COLO668 (cell line): ENCODE results near the gene PRSS38.

Experiments
- DNase-seq: peaks from one replicate; lab custom pipeline; 2025; ENCODE audit not compliant: unreplicated experiment; lab: John Stamatoyannopoulos, UW

The PRSS38 gene

DNA sequence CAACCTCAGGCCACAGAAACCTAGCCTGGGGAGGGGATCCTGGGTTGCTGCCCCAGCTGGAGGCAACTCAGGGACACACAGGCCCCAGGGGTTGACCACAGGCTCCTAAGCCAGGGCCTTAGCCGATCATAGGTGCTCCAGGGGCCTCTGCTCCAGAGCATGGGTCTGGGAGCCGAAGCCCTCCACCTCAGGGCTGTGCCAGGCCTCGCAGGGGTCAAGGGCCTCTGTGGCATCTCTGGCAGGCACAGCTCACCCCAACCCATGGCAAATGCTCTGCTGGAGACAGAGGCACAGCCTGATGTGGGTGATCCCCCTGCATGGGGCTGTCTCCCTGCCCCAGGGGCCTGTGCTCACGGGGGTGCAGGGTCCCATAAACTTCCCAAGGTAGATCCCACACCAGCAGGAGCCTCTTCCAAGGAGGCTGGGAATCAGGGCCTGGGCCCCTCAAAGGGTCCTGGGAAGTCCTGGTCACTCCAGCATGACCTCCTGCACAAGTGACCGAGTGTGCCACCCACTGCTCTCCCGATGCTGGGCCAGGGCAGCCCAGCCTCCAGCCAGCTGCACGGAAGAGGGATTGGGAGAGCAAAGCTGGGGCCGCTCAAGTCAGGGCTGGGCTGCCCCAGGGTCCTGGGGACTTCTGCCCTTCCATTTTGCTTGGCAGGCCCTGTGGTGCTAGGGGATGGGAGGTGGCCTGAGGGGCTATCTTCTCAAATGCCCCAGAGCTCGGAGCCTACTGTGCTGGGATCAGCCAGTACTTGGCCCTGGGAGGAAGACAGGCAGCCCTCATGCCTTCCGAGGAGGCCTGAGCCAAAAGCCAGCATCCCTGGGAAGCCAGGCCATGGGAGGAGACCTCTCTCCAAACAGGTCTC, 22.2 kb upstream of the PRSS38 start:
- no peak for DNase-seq

DNA sequence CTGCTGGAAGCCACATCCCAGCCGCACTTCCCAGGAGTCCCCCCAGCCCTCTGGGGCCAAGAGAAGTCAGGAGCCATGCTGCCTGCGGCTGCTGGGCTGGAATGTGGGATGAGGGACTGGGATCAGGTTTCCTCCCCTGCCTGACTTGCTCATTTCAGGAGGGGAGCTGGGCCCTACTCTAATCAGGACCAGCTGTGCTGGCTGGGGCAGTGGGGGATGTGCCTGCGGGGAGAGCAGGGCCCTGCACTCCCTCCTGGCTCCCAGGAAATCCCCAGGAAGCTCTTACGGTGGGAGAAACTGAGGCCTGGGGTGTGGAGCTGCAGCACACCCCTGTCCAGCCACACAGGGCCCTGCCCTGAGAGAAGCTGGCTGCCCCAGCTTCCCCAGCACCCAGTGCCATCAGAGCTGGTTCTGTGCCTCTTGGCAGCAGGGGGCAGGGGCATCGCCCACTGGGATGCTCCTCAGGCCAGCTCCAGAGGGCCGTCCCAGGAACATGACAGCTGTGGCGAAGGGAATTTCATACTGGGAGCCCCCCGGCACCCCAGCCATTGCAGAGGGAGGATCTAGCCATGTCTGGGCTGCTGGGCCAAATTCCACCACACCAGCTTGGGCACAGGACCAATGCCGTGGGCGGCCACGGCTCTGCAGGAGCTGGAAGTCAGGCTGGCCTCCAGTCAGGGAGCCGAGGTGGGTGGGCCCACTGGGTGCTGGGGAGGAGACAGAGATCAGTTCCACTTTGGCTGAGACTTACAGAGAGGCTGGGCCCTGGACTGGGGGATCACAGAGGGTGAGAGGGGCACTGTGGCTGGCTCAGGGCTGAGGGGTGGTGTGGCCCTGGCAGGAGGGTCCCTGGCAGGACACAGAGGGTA, 21.3 kb upstream of the PRSS38 start:
- no peak for DNase-seq

DNA sequence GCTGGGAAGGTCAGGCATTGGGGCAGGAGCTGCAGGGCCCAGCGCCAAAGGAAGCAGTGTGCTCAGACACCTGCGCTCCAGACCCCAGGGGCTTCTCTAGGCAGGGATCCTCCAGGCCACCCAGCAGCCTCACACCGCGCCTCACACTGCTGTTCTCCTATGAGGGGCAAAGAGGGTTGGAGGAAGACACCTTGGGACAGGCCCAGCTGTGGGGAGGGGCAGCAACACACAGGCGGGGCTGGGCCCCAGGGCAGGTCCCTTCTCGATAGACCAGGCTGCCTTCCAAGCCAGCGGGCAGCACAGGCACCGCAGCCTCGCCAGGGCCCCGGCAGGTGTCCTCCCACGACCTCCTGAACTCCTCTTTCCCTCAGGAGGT, 20.7 kb upstream of the PRSS38 start:
- DNase-seq = no peak

DNA sequence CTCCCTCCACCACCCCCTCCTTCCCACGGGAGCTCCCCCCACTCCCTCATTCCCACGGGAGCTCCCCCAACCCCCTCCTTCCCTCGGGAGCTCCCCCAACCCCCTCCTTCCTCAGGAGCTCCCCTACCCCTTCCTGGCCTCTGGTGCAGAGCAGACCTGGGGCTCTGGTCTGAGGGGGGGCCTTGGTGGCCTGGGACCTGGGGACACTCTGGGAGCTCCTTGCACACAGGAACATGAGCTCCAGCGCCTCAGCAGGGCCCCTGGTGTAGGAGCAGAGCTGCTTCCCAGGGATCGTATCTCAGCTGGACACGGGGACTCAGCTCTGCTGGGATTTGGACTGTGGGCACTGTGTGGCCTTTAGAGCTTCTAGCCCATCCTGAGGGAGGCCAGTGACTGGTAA, 19.7 kb upstream of the PRSS38 start:
- no peak for DNase-seq

DNA sequence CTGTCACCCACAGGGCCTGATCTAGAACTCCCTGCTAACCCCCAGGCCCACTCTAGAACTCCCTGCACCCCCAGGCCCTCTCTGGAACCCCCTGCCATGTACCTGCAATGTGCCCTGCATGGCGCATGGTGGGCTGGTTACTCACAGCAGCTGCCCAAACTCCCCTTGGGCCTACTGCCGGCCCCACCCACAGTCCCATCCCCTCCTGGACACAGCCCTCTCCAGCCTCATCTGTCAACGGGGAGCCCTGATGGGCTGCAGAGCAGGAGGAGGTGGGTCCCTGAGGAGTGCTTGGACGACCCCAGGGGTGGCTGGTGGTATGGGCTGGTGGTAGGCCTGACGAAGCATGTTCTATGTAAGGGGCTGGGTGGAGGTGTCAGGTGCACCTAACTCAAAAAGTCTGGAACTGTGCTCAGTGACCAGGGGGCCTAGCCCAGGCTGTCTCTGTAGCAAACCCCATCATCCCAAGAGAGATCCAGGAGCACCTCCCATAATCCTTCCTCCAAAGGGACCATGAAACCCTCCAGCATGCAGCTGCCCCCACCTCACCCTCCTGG, 19.0 kb upstream of the PRSS38 start:
- DNase-seq = no peak

DNA sequence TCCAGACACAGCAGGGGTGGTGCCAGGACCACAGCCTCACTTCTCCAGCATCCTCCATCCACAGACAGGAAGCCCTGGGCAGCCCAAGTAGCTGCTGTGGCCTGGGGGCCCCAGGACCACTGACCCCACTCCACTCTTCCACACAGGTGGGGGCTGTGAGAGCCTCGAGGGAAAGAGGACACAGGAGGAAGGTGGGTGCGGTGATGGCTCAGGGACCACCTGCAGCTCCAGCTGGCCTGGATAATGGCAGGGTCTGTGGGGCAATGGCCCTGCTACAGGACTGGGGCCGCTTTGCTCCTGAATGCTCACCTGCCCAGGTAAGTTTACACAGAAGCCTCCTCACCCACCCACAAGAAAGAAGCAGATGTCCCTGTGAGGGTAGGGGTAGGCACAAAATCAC, 18.3 kb upstream of the PRSS38 start:
- DNase-seq = no peak

DNA sequence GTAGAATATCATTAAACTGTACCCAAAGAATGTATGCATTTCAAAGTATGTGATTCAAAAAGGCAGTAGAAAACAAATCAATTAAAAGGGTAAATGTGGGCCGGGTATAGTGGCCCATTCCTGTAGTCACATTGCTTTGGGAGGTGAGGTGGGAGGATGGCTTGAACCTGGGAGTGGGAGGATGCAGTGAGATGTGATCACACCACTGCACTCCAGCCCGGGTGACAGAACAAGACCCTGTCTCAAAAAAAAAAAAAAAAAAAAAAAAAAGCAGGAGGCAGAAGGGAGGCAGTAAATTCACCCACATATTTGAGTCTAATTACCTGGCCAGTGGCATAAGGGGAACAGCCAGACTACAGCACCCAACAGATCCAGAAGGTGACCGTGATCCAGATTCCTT, 17.9 kb upstream of the PRSS38 start:
- DNase-seq = no peak

DNA sequence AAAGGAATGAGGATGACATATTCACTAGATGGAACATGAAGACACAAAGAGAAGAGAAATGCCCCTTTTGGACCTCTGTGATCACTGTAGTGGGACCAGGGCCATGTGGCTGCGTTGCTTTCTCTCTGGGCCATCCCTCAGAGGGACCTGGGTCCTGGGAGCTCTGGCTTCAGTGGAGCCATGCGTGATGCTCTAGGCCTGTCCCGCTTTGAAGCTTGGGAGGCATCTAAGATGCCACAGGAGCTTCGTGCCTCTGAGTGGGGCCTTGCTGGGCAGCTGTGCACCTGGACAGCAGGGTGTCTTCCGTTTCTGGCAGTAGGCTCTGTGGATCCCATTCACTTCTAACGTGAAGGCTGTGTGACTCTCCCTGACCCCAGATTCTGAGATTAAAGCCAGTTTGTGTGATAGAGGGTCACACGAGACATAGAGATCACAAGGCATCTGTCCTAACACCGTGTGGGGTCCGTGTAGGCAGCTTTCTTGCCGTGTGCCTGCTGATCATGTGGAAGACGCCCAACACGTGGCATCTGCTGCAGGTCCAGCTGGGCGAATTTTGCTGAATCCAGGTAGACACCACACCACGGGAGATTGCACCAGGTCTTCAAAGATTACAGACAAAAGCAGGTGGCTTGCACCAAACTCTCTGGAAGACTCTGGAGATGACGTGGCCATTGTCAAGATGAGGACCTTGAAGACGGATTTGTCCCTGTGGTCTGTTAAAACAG, 17.2 kb upstream of the PRSS38 start:
- no peak for DNase-seq

DNA sequence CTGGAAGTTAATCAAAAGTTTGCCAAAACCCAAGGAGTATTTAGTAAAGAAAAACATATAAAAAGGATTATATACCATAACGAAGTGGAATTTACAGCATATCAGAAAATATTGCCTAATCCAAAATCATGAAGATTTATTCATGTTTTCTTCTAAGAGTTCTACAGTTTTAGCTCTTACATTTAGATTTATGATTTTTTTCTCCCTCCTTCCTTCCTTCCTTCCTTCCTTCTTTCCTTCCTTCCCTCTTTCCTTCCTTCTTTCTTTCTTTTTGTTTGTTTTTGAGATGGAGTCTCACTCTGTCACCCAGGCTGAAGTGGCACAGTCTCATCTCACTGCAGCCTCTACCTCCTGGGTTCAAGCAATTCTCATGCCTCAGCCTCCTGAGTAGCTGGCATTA, 15.7 kb upstream of the PRSS38 start:
- no peak for DNase-seq

DNA sequence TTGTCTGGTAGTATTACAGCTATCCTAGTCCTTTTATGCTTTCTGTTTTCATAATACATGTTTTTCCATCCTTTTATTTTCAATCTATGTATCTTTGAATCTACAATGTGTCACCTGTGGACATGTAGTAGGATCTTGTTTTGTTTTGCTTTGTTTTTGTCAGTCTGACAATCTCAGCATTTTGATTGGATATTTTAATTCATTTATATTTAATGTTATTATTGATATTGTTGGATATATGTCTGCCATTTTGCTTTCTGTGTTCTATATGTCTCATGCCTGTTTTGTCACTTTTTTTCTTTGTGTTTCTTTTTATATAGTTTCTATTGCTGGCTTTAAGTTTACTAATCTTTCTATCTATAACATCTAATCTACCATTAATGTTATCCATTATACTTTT, 11.5 kb upstream of the PRSS38 start:
- DNase-seq = no peak

DNA sequence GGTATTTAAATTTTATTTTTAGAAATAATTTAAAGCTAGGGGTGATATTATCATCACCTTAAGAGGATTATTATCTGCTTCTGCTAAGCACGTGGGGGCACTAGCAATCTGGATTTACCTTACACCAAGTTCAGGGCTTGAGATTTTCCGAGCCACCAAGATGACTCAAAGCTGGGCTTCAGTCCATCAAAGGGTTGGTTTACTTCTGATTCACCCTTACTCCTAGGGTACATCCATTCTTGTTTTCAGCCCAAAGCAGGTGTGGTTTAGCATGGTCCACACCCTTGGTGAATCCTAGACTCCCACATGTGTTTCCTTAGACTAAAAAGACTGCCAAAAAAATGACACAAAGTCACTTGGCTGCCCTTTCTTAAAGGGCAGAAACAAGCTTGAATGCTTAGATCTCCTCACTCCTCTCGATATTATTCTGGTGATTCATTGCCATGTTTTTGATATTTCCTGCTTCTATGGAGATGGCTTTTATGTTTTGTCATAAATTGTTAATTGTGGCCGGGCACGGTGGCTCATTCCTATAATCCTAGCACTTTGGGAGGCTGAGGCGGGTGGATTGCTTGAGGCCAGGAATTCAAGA, 9.8 kb upstream of the PRSS38 start:
- no peak for DNase-seq

DNA sequence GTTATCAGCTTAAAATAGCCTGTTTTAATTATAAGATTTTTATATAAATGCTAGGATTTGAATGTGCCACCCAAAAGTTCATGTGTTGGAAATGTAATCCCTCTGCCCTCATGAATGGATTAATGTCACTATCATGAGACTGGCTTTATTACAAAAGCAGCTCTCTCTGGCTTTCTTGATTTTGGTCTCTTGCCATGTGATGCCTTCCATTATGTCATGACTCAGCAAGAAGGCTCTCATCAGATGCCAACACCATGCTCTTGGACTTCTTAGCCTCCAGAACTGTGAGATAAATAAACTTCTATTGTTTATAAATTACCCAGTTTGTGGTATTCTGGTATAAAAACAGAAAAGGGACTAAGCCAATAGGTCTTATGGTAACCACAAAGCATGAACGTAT, 6.9 kb upstream of the PRSS38 start:
- no peak for DNase-seq

DNA sequence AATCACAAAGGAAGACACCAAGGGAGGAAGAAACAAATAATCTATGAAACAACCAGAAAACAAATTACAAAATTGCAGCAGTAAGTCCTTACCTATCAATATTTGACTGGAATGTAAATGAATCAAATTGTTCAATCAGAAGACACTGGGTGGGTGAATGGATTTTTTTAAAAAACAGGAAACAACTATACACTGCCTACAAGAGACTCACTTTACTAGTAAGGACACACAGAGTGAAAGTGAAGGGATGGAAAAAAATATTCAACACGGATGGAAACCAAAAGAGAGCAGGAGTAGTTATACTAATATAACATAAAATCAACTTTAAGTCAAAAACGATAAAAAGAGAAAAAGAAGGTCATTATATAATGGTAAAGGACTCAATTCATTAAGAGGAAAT, 6.4 kb upstream of the PRSS38 start:
- DNase-seq = no peak

DNA sequence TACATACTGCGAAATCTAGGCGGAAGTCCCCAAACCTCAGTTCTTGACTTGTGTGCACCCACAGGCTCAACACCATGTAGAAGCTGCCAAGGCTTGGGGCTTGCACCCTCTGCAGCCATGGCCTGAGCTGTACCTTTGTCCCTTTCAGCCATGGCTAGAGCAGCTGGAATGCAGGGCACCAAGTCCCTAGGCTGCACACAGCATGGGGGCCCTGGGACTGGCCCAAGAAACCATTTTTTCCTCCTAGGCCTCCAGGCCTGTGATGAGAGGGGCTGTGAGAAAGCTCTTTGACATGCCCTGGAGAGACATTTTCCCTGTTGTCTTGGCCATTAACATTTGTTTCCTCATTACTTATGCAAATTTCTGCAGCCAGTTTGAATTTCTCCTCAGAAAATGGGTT, 1.5 kb upstream of the PRSS38 start:
- no peak for DNase-seq

DNA sequence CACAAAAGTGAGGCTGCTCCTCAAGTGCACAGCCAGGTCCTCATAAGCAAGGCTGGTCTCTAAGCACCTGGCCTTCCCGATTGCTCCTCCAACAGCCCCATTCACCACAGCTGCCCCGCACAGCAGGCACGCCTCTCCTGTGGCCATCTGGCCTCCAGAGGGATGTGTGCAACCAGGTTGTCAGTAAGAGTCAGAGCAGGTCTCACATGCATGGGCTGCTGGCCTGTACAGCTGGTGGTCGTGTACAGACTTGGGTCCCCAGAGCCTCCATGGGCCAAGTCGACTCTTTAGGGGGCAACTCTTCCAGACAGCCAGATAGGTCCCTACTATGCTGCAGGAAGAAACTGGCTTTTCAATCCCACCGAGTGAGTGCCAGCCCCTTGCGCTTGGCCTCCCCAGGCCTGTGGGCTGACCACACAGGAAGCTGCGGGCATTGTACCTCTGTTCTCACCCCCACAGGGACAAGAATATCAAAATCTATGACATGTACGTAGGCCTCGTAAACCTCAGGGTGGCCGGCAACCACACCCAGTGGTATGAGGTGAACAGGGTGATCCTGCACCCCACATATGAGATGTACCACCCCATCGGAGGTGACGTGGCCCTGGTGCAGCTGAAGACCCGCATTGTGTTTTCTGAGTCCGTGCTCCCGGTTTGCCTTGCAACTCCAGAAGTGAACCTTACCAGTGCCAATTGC, 1.4 kb downstream of the PRSS38 start:
- DNase-seq = no peak

DNA sequence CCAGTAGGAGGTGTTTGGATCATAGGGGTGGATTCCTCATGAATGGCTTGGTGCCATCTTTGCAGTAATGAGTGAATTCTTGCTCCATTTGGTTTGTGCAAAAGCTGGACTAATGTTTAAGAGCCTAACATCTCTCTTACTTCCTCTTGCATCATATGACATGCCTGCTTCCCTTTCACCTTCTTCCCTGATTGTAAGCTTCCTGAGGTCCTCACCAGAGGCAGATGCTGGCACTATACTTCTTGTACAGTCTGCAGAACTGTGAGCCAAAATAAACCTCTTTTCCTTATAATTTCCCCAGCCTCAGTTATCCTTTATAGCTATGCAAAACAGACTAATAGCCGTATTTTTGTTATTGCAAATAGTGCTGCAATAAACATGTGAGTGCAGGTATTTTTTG, 8.1 kb downstream of the PRSS38 start:
- DNase-seq = no peak

DNA sequence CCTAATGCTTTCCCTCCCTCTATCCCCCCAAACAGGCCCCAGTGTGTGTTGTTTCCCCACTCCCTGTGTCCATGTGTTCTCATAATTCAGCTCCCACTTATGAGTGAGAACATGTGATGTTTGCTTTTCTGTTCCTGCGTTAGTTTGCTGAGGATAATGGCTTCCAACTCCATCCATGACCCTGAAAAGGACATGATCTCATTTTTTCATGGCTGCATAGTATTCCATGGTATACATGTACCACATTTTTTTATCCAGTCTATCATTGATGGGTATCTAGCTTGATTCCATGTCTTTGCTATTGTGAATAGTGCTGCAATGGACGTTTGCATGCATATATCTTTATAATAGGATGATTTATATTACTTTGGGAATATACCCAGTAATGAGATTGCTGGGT, 8.7 kb downstream of the PRSS38 start:
- no peak for DNase-seq

DNA sequence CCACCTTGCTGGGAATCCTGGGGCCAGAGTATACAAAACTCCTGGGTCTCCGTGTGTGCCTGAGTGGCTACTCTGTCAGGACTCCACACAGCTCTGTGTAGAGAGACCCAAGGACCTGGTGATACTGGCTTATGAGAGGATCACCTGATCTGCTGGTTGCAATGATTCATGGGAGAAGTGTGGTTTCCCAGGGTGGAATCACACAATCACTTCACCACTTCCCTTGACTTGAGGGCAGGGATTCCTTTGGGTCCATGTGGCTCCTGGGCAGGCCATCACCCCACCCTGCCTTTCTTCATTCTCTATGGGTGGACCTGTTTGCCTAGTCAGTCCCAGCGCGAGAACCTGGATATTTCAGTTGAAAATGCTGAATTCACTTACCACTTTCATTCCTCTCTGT, 13.3 kb downstream of the PRSS38 start:
- no peak for DNase-seq

DNA sequence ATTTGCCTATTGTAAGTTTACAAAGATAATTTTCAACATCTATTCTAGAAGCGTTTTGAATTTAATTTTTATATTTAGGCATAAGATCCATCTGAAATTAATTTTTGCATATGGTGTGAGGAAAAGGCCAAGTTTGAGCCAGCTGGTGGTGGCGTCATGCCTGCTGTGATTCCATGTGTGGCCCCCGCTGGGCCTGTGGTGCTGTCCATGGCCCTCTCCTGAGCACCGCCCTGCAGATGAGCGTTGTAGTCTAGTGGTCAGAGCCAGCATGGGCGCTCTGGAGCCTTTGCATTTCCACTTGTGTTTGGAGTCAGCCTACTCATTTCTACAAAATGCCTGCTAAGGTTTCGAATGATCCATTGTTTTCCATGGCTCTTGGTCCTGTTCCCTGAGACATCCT, 22.7 kb downstream of the PRSS38 start:
- no peak for DNase-seq

DNA sequence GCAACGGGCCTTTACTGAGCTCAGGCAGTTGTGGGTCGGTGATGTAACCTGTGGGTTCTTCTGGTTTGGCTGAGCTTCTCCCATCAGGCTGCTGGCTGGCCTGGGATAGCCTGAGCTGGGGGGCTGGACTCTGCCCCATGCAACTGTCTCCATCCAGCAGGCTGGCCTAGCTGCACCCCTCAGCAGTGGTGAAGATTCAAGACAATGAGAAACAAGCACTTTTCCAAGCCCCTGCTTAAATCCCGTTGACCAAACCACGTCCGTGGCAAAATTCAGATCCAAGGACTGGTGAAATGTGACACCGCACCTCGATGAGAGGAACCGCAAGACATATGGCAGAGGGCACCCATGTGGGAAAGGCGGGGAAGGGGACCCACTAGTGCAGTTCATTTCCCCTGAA, 25.6 kb downstream of the PRSS38 start:
- DNase-seq = no peak
